Skeletal muscle tissue (tissue), 4 donors: ENCODE data around the gene GLIPR2. TPM values are rescaled to one million over a fixed set of nuclear protein-coding genes. Genes with fewer than 3 reads are reported as not detected.
A peak's percentile ranks its signal among the peaks of the same experiment; 100 is the strongest.
"Not testable (repeated sequence)": the region's sequence is repeated elsewhere in the genome, so short reads cannot be mapped to it uniquely, and the experiment has no call there.

ENCODE experiments used
- H3K27ac ChIP-seq: one replicate; pipeline ENCODE4 v1.7.0; 2013; ENCODE audit warnings: mild to moderate bottlenecking, low read depth, low read length, inconsistent platforms
- H3K27me3 ChIP-seq, 3 donors: one replicate each; pipeline ENCODE4 v1.7.0; 2013; ENCODE audit warnings: low read length in 3 of 3; ENCODE audit not compliant: control insufficient read depth in 3 of 3, insufficient read depth in 3 of 3
- H3K36me3 ChIP-seq, 3 donors: one replicate each; pipeline ENCODE4 v1.7.0; 2013; ENCODE audit warnings: low read length in 3 of 3; ENCODE audit not compliant: control insufficient read depth in 3 of 3, insufficient read depth in 3 of 3
- H3K4me1 ChIP-seq, 3 donors: one replicate each; pipeline ENCODE4 v1.7.0; 2013; ENCODE audit warnings: low read length in 3 of 3, mild to moderate bottlenecking in 3 of 3; ENCODE audit not compliant: control insufficient read depth in 3 of 3, insufficient read depth in 3 of 3
- H3K4me3 ChIP-seq, 3 donors: one replicate each; pipeline ENCODE4 v1.7.0; 2013; ENCODE audit warnings: low read length in 3 of 3
- H3K9ac ChIP-seq, 3 donors: one replicate each; pipeline ENCODE4 v1.7.0; 2013; ENCODE audit warnings: low read length in 3 of 3, mild to moderate bottlenecking in 3 of 3, moderate library complexity in 2 of 3, low read depth in 1 of 3
- H3K9me3 ChIP-seq, 3 donors: one replicate each; pipeline ENCODE4 v1.7.0; 2013; ENCODE audit warnings: low read length in 3 of 3; ENCODE audit not compliant: control insufficient read depth in 3 of 3
- total RNA-seq: library from RNA; depleted of rRNA; stranded (reverse); fragments of >200 nt; gene quantifications from one replicate; pipeline ENCODE4 v1.2.3, GENCODE V29; 2014
- donor health status: Osteomylitis.

Gene GLIPR2
- total RNA-seq = 69.4 TPM

- Histone ChIP-seq H3K27ac (no peak within 1 kb of the TSS), H3K27me3 (peaks cover 0 to 24% (median 13%) of the 10 kb centered on the region in 3 donors), H3K4me3 (peak within 1 kb of the TSS; percentile 69 to 80 (median 75)), H3K4me1 (peaks cover 17 to 31% (median 29%) of the 10 kb centered on the region in 3 donors), H3K9ac (peak within 1 kb of the TSS; percentile 66 to 79 (median 68)), H3K9me3 (no peaks in the 10 kb centered on the region), H3K36me3 (no peaks in the 10 kb centered on the region)
Observed at GRCh38 chr9:36136272-36136893, at the start of gene GLIPR2. TSS of gene GLIPR2 (plus strand) at chr9:36136733. CDS start at chr9:36136779, 46 bp downstream.

- not testable (repeated sequence) for H3K36me3 ChIP-seq, H3K27ac ChIP-seq, H3K4me3 ChIP-seq, H3K4me1 ChIP-seq, H3K9me3 ChIP-seq, H3K9ac ChIP-seq, H3K27me3 ChIP-seq
Observed at GRCh38 chr9:36087054-36087453, 49.5 kb upstream of the GLIPR2 start.

- no peaks in the 10 kb centered on the region for H3K27me3 ChIP-seq
- no peak overlapping the region for H3K4me3 ChIP-seq
- H3K4me1 ChIP-seq = peaks cover 0 to 4% (median 0%) of the 10 kb centered on the region in 3 donors
- no peaks in the 10 kb centered on the region for H3K9me3 ChIP-seq
- H3K27ac ChIP-seq = no peak overlapping the region
- H3K9ac ChIP-seq = no peak overlapping the region
- no peaks in the 10 kb centered on the region for H3K36me3 ChIP-seq
Observed at GRCh38 chr9:36088020-36088419, 48.5 kb upstream of the GLIPR2 start.

- H3K9ac ChIP-seq = no peak overlapping the region
- H3K4me3 ChIP-seq = no peak overlapping the region
- no peaks in the 10 kb centered on the region for H3K9me3 ChIP-seq
- peak overlapping the region; percentile 6 for H3K27ac ChIP-seq
- peaks cover 0 to 4% (median 0%) of the 10 kb centered on the region in 3 donors for H3K4me1 ChIP-seq
- H3K36me3 ChIP-seq = no peaks in the 10 kb centered on the region
- no peaks in the 10 kb centered on the region for H3K27me3 ChIP-seq
Observed at GRCh38 chr9:36091026-36091953, 45.2 kb upstream of the GLIPR2 start.

- H3K9ac ChIP-seq = no peak overlapping the region
- H3K4me1 ChIP-seq = peaks cover 0 to 4% (median 0%) of the 10 kb centered on the region in 3 donors
- peak overlapping the region; percentile 6 for H3K27ac ChIP-seq
Observed at GRCh38 chr9:36092014-36092413, 44.5 kb upstream of the GLIPR2 start.

GRCh38 chr9:36092509-36093215, 43.9 kb upstream of the GLIPR2 start:
- Histone ChIP-seq H3K36me3 (no peaks in the 10 kb centered on the region), H3K27ac (peak overlapping the region; percentile 6), H3K4me1 (peaks cover 0 to 4% (median 0%) of the 10 kb centered on the region in 3 donors), H3K27me3 (no peaks in the 10 kb centered on the region), H3K4me3 (no peak overlapping the region), H3K9ac (no peak overlapping the region), H3K9me3 (no peaks in the 10 kb centered on the region)

More at GRCh38 chr9:36092014-36092413, 44.5 kb upstream of the GLIPR2 start:
- no peak overlapping the region for H3K4me3 ChIP-seq
- H3K36me3 ChIP-seq = no peaks in the 10 kb centered on the region
- no peaks in the 10 kb centered on the region for H3K9me3 ChIP-seq
- H3K27me3 ChIP-seq = no peaks in the 10 kb centered on the region

GRCh38 chr9:36093384-36093783, 43.1 kb upstream of the GLIPR2 start:
- H3K27ac ChIP-seq = no peak overlapping the region
- no peaks in the 10 kb centered on the region for H3K36me3 ChIP-seq

GRCh38 chr9:36099718-36100117, 36.8 kb upstream of the GLIPR2 start:
- Histone ChIP-seq H3K27ac (no peak overlapping the region), H3K4me1 (no peaks in the 10 kb centered on the region), H3K4me3 (no peak overlapping the region), H3K9ac (no peak overlapping the region), H3K36me3 (no peaks in the 10 kb centered on the region), H3K9me3 (no peaks in the 10 kb centered on the region), H3K27me3 (no peaks in the 10 kb centered on the region)

More at GRCh38 chr9:36093384-36093783, 43.1 kb upstream of the GLIPR2 start:
- no peaks in the 10 kb centered on the region for H3K9me3 ChIP-seq
- H3K27me3 ChIP-seq = no peaks in the 10 kb centered on the region
- H3K4me1 ChIP-seq = peaks cover 0 to 4% (median 0%) of the 10 kb centered on the region in 3 donors
- H3K9ac ChIP-seq = no peak overlapping the region
- H3K4me3 ChIP-seq = no peak overlapping the region

- H3K27ac ChIP-seq = no peak overlapping the region
- H3K4me3 ChIP-seq = no peak overlapping the region
- H3K4me1 ChIP-seq = no peaks in the 10 kb centered on the region
- H3K36me3 ChIP-seq = no peaks in the 10 kb centered on the region
- H3K27me3 ChIP-seq = no peaks in the 10 kb centered on the region
- H3K9ac ChIP-seq = no peak overlapping the region
- H3K9me3 ChIP-seq = no peaks in the 10 kb centered on the region
Observed at GRCh38 chr9:36100532-36100931, 36.0 kb upstream of the GLIPR2 start.
